Caco-2 (cell line): Measurements from ENCODE around the gene CRPPA. TPM values are rescaled to one million over a fixed set of nuclear protein-coding genes. Genes with fewer than 3 reads are reported as not detected.

Source experiments
- total RNA-seq: library from RNA; stranded (reverse); gene quantifications from 2 replicates; pipeline ENCODE4 v1.2.3, GENCODE V29; 2022

The CRPPA gene
- total RNA-seq, 1 experiment from 2014 or later, result 7.3 TPM

Other genes with a start within 250 kb of the CRPPA start
- gene SOSTDC1, start 44.2 kb upstream of the CRPPA start, total RNA-seq, result 8.1 and 8.4 TPM in 2 replicates
- gene LRRC72, start 105.3 kb upstream of the CRPPA start, total RNA-seq, result not detected in 2 replicates
- 34.5 and 35.2 TPM in 2 replicates for gene ANKMY2, start 224.2 kb upstream of the CRPPA start, total RNA-seq
- 148 TPM in 2 replicates for gene BZW2, start 224.6 kb upstream of the CRPPA start, total RNA-seq